ENCODE measurements around the gene MARVELD2.

DNA sequence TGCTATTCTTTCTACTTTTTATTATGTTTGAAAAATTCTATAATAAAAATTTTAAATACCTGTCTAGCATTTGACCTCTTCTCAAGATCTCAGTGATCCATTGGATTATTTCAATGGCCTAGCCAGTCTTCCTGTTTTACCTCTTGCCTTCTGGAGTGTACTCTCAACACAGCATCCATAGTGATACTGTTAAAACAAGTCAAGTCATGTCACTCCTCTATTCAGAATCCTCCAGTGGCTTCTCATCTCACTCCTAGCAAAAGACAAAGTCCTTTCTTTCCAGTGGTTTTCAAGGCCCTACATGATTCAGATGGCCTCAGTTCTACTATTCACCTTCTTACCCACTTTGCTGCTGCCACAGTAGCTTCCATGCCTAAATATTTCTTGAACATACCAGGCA lies 1.8 kb downstream of the MARVELD2 start:
- TF ChIP-seq CTCF (conservative IDR thresholded peaks at IDR 0.05) (no peak), ZFX (IDR thresholded peaks at IDR 0.05) (no peak)
